ENCODE measurements around the gene MTF2. TPM values are rescaled to one million over a fixed set of nuclear protein-coding genes. Genes with fewer than 3 reads are reported as not detected.

The MTF2 gene
- total RNA-seq, 4 donors from 2014 or later, result 13.3 to 21.4 (median 17.8) TPM

DNA sequence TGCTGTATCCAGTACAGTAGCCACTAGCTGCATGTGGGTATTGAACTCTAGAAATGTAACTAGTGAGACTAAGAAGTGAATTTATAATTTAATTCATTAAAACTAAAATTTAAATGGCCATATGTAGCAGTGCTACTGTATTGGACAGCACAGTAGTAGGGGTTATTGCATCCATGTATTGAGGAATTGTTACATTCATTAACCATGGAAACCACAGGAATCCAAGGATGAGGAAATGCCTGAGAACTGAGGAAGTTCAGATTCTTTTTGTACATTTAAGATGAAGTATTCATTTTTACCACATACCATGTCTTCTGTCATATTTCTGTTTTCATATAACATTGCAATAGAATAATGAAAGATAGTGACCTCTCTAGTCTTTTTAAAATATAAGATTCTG is 2.6 kb downstream of the MTF2 start:
- peaks cover 0 to 4% (median 0%) of the 10 kb centered on the region in 4 donors for H3K9me3 ChIP-seq
- no peaks in the 10 kb centered on the region for H3K27me3 ChIP-seq
- peaks cover 0 to 38% (median 15%) of the 10 kb centered on the region in 4 donors for H3K4me1 ChIP-seq
- no peak overlapping the region for H3K4me3 ChIP-seq
- DNase-seq (ENCODE audit: low spot score in 2 of 2), result no peak
- H3K36me3 ChIP-seq, result peaks cover 0 to 28% (median 0%) of the 10 kb centered on the region in 3 donors
- no peak for TF ChIP-seq POLR2A (IDR thresholded peaks at IDR 0.05)
- no peak for TF ChIP-seq EP300 (IDR thresholded peaks at IDR 0.05)
- TF ChIP-seq, protein P1, sequence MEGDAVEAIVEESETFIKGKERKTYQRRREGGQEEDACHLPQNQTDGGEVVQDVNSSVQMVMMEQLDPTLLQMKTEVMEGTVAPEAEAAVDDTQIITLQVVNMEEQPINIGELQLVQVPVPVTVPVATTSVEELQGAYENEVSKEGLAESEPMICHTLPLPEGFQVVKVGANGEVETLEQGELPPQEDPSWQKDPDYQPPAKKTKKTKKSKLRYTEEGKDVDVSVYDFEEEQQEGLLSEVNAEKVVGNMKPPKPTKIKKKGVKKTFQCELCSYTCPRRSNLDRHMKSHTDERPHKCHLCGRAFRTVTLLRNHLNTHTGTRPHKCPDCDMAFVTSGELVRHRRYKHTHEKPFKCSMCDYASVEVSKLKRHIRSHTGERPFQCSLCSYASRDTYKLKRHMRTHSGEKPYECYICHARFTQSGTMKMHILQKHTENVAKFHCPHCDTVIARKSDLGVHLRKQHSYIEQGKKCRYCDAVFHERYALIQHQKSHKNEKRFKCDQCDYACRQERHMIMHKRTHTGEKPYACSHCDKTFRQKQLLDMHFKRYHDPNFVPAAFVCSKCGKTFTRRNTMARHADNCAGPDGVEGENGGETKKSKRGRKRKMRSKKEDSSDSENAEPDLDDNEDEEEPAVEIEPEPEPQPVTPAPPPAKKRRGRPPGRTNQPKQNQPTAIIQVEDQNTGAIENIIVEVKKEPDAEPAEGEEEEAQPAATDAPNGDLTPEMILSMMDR (IDR thresholded peaks at IDR 0.05), result no peak
- no peak overlapping the region for H3K27ac ChIP-seq

DNA sequence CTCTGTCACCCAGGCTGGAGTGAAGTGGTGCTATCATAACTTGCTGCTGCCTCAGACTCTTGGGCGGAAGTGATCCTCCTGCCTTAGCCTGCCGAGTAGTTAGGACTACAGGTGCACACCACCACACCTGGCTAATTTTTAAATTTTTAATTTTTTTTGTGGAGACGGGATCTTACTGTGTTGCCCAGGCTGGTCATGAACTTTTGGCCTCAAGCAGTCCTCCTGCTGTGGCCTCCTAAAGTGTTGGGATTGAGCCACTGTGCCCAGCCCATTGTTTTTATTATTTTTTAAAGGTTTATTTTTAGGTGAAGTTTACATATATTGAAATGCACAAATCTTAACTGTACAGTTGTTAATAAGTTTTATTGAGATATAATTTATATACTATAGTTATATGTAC is 3.2 kb downstream of the MTF2 start:
- WGBS, 2 donors, result 80 to 90% methylated on average over 3 of the region's 3 CpGs
- Histone ChIP-seq H3K27ac (no peak overlapping the region), H3K36me3 (peaks cover 0 to 28% (median 0%) of the 10 kb centered on the region in 3 donors), H3K4me3 (no peak overlapping the region), H3K4me1 (peaks cover 0 to 38% (median 15%) of the 10 kb centered on the region in 4 donors), H3K9me3 (peaks cover 0 to 4% (median 0%) of the 10 kb centered on the region in 4 donors), H3K27me3 (no peaks in the 10 kb centered on the region)
- no peak for DNase-seq (ENCODE audit: low spot score in 2 of 2)
- TF ChIP-seq EP300 (IDR thresholded peaks at IDR 0.05), result no peak

DNA sequence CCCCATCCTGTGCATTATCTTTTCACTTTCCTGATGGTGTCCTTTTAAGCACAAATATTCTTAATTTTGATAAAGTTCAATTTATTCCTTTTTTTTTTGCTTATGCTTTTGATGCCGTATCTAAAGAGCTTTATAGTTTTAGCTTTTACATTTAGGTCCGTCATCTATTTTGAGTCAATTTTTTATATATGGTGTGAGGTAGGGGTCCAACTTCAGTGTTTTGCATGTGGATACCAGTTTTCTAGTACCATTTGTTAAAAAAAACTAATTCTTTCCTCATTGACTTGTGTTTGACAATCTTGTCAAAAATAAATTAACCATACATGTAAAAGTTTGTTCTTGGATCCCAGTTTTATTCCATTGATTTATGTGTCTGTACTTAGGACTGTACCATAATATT is 4.9 kb downstream of the MTF2 start:
- Histone ChIP-seq H3K27ac (no peak overlapping the region), H3K4me1 (peaks cover 0 to 30% (median 15%) of the 10 kb centered on the region in 4 donors), H3K4me3 (no peak overlapping the region), H3K9me3 (peaks cover 0 to 4% (median 0%) of the 10 kb centered on the region in 4 donors), H3K27me3 (no peaks in the 10 kb centered on the region), H3K36me3 (peaks cover 0 to 28% (median 0%) of the 10 kb centered on the region in 3 donors)
- 98% methylated on average over 2 of the region's 2 CpGs for WGBS, 2 donors
- no peak for DNase-seq (ENCODE audit: low spot score in 2 of 2)
- TF ChIP-seq, protein P1 (IDR thresholded peaks at IDR 0.05), result no peak
- no peak for TF ChIP-seq EP300 (IDR thresholded peaks at IDR 0.05)
- TF ChIP-seq POLR2A (IDR thresholded peaks at IDR 0.05), result no peak

DNA sequence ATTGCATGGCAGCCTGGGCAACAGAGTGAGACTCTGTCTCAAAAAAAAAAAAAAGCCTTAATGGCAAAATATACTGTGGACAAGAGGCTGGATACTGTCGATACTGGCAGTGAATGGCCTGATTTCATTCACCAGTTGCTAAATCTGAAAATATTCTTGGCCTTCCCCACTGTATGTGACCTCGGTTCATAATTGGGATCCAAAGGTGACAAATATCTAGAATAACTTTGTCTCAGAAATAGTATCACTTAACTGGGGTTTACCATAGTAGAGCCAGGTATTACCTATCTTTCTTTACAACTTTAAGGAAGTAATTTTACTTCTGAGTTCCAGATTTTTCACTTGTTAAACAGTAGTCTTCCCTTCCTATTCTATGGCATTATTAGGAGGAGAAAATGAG is 8.4 kb downstream of the MTF2 start:
- no peak overlapping the region for H3K27ac ChIP-seq
- no peak for DNase-seq (ENCODE audit: low spot score in 2 of 2)
- H3K27me3 ChIP-seq, result no peaks in the 10 kb centered on the region
- peaks cover 0 to 5% (median 3%) of the 10 kb centered on the region in 4 donors for H3K4me1 ChIP-seq
- WGBS, 2 donors, result 71 to 80% methylated on average over 2 of the region's 2 CpGs
- peaks cover 0 to 4% (median 0%) of the 10 kb centered on the region in 4 donors for H3K9me3 ChIP-seq
- no peak overlapping the region for H3K4me3 ChIP-seq
- H3K36me3 ChIP-seq, result peaks cover 0 to 28% (median 2%) of the 10 kb centered on the region in 3 donors
- TF ChIP-seq, protein P1 (IDR thresholded peaks at IDR 0.05), result no peak
- TF ChIP-seq POLR2A (IDR thresholded peaks at IDR 0.05) (no peak), EP300 (IDR thresholded peaks at IDR 0.05) (no peak)

DNA sequence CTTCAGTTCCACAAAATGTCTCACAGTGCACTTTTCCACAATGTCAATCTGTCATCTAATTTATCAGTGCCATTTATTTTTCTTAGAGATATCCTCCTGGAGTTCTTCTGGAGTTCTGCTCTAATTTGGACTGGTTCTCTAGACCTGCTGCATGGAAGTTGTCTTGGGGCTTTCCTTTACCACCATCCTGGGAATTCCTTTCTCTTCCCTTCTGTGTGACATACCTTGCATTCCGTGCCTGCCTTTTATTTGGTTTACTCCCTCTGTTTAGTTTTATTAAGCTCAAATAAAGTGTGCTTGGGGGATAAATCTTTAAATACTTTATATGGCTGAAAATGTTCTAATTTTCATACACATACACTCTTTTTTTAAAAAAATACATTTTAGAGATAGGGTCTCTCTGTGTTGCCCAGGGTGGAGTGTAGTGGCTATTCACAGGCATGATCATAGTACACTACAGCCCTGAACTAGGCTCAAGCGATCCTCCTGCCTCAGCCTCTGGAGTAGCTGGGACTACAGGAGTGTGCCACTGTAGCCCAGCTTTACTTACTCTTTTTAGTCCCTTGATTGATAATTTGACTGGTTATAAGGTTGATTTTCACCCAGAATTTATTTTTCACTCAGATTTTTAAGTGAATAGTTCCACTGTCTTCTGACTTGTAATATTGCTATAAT is 14.4 kb downstream of the MTF2 start:
- 79 to 90% methylated on average over 2 of the region's 2 CpGs for WGBS, 2 donors
- Histone ChIP-seq H3K4me1 (peaks cover 0 to 12% (median 3%) of the 10 kb centered on the region in 4 donors), H3K9me3 (no peaks in the 10 kb centered on the region), H3K27me3 (no peaks in the 10 kb centered on the region), H3K36me3 (peaks cover 0 to 2% (median 0%) of the 10 kb centered on the region in 3 donors), H3K4me3 (no peak overlapping the region), H3K27ac (no peak overlapping the region)
- TF ChIP-seq POLR2A (IDR thresholded peaks at IDR 0.05) (no peak), EP300 (IDR thresholded peaks at IDR 0.05) (no peak)
- TF ChIP-seq, protein P1 (IDR thresholded peaks at IDR 0.05), result no peak
- DNase-seq (ENCODE audit: low spot score in 2 of 2), result no peak

Data from tibial nerve (tissue), 4 donors.